ENCODE measurements around the gene STK36.
A peak's percentile ranks its signal among the peaks of the same experiment; 100 is the strongest.

The STK36 gene

GRCh38 chr2:218662377-218662776 is 9.5 kb upstream of the STK36 start:
- no peak for DNase-seq

- no peak for DNase-seq
Measured at GRCh38 chr2:218662827-218663226, 9.1 kb upstream of the STK36 start.

GRCh38 chr2:218663901-218664300 is 8.0 kb upstream of the STK36 start:
- DNase-seq: no peak

GRCh38 chr2:218664653-218665052 is 7.2 kb upstream of the STK36 start:
- DNase-seq: no peak

DNA sequence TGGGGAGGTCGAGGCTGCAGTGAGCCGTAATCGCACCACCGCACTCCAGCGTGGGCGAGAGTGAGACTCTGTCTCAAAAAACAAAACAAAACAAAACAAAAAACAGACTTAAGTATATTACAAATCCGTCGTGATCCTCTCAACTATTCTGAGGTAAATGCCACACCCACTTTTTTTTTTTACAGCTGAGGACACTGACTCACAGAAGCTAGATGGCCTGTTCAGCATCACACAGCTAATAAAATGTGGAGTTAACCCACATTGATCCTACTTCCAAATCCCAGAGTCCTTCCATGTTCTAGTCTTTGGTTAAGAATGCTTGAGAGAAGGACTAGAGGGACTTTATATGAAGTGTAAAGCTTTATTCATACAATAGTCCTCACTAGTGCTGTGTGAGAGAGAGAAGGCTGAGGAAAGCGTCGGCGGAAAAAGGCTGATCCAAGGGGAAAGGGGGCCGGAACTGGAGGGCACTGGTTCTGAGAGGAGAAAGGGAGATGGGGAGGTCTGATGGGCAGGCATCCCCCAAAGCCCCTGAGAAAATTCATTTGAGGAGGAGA is 711 bp upstream of the STK36 start:
- no peak for DNase-seq

DNA sequence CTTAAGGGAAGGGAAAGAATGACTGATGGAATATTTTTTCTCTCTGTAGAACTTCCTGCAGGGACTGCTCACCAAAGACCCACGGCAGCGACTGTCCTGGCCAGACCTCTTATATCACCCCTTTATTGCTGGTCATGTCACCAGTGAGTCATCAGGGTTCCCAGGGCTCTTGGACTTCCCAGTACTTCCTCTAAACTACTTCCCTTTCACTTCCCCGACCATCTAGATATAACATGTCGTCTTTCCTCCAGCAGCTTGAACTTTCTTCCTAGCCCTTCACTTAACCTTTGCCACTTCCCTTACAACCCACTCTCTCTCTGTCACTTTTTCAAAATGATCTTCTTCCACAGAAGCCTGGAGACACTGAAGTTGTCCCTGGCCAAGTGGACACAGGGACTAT is 7.2 kb downstream of the STK36 start:
- no peak for DNase-seq

DNA sequence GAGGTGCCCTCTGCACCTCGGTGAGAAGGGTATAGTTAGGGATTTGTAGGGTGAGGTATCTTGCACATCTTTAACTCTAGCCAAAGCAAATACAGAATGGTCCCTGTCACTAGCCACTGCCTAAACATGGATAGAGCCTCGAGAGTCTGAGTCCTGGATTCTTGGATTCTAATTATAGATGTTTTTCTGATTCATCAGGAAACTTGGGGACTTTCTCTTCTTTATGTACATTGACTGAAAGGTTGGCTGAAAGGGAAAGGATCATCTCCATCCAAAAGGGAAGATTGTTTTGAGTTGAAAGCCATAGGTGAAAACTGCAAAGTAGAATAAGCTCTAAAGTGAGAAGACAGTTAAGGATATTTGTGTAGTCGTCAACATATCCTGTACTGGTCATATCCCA is 8.2 kb downstream of the STK36 start:
- no peak for DNase-seq

DNA sequence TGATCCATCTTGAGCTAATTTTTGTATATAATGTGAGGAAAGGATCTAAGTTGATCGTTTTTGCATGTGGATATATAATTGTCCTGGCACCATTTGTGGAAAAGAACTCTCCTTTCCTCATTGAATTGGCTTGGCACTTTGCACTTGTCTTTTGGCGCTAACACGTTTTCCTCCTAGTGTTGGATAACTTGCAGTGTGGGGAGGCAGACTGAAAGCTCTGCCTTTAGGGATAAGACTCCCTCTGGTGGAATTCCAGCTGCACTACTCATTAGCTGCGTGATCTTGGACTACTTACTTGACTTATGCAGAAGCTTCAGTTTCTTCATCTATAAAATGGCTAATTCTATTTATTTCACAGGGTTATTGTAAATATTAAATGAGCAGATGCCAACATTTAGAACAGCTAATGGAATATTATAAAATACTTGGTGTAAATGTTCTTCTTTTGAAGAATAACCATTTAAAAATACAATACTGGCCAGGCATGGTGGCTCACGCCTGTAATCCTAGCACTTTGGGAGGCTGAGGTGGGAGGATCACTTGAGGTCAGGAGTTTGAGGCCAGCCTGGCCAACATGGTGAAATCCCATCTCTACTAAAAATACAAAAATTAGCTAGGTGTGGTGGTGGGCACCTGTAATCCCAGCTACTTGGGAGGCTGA is 15.6 kb downstream of the STK36 start:
- peak; percentile 47 for DNase-seq

DNA sequence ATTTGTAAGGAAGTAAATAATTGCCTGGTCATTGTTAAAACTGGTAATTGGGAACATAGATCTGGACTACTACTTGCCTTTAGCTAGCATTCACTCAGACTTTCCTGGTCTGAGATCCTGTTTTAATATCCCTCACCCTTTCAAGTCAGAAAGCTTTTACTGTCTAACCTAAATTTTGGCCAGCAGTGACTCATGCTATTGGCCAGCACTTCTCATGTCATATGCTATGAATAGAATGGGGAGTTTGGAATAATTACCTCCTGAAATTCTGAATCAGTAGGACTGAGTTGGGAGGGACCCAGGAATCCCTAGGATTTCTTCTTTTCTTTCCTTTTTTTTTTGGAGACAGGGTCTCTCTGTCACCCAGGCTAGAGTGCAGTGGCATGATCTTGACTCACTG is 19.3 kb downstream of the STK36 start:
- DNase-seq: no peak

DNA sequence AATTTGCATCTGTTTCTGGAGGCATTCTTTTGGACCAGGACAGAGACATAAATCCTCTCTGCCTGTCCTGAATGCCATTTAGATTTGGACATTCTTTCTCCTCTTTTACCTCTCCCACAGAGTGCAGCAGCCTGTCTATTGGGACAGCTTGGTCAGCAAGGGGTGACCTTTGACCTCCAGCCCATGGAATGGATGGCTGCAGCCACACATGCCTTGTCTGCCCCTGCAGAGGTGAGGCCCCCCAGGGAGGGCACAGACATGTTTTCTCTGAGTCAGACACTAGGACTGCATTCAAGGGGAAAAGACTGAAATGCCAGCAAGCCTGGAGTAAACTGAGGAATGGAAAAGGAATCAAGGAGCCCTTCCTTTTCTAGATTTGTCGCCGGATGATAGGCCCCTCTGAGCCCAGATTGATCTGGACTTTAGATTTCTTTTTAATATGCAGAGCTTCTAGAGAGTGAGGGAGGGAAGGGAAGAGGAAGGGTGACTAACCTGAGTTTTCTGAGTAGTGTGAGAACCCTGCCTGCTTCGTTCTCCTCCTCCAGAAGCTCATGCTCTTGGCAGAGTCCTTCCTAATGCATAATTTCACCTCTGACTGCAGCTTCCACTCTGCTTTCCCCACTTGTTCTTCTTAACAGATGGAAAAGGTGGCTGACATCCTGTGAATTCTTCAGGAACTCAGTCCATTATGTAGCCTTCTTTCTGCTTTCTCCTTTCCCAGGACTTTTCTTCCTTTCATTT is 22.7 kb downstream of the STK36 start:
- no peak for DNase-seq

DNA sequence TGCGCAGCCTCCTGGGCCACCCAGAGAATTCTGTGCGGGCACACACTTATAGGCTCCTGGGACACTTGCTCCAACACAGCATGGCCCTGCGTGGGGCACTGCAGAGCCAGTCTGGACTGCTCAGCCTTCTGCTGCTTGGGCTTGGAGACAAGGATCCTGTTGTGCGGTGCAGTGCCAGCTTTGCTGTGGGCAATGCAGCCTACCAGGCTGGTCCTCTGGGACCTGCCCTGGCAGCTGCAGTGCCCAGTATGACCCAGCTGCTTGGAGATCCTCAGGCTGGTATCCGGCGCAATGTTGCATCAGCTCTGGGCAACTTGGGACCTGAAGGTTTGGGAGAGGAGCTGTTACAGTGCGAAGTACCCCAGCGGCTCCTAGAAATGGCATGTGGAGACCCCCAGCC is 27.0 kb downstream of the STK36 start:
- DNase-seq: no peak

DNA sequence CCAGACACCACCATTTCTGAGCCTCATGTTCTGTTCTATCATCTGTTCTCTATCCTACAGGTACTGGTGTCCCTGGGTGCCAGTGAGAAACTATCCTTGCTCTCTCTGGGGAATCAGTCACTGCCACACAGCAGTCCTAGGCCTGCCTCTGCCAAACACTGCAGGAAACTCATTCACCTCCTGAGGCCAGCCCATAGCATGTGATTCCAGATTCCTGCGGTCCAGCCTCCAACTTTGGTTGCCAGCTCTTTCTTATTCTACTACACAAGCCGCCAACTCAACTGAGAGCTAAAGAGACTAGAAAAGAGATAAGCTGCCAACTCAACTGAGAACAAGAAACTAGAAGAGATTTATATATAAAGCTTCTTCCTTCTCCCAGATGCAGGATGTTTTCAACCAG is 29.9 kb downstream of the STK36 start:
- no peak for DNase-seq

DNA sequence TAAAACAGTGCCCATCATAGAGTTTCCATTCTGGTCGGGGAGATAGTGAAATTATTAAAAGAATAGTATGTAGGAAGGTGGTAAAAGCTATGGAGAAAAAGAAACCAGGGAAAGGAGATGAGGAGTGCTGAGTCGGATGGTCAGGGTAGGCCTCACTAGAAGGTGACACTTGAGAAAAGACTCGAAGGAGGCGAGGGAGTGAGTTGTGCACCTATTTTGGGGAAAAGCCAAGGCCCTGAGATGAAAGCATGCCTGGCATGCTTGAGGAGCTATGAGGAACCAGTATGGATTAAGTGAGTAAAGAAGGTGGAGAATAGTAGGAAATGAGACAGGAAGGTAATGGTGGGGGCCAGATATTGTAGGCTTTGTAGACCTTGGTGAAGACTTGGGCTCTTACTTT is 31.5 kb downstream of the STK36 start:
- DNase-seq: no peak

DNA sequence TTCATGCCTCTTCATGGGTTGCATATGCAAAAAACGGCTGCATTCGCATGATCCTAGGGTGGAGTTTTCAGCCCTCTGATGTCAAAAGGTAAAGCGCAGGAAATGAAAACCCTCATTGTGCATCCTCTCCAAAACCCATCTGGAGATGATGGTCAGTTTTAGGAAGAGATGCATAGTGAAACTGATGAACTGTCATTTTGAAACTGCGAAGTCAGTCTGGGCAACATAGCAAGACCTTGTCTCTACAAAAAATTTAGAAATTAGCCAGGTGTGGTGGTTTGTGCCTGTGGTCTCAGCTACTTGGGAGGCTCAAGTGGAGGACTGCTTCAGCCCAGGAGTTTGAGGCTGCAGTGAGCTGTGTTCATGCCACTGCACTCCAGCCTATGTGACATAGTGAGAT is 36.2 kb downstream of the STK36 start:
- DNase-seq: no peak

GRCh38 chr2:218709908-218710307 is 38.0 kb downstream of the STK36 start:
- no peak for DNase-seq

GRCh38 chr2:218710334-218710686 is 38.4 kb downstream of the STK36 start:
- DNase-seq: no peak

DNA sequence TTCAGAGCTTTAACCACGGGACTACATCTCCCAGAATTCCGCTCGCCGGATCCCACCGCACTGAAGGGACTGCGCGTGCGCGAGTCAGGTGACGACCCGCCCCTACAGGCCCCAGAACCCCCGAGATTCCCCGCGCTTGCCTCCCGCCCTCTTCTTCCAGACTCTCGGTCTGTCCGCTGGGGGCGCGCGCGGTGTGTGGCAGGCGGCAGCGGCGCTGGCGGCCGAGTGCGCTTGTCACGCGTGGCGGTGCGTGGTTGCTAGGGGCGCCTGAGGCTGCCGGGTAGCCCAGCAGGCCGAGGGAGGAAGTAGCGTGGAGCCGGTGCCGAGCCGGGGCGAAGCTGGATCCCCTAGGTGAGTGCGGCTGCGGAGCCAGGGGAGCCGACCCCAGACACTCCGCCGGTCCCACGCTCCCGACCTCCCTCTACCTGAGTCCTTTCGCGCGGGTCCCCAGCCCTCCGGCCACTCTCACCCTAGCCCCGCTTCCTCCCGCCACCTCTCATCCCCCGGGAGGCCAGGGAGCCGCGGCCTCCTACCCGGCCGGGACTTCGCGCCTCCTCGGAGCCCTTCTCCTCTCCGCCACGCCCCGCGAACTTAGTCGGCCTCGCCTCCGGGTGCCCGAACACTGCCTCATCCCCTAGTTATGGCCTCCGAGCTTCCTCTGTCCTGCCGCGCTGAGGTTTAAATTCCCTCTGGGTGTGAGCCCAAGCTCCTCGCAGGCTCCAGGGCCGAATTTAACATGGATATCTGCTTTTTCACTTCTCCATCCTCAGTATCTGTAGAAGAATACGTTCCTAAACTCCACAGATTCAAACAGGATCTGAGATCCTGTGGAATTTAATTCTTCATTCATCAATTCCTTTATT is 39.0 kb downstream of the STK36 start, which contains the start of gene TTLL4:
TTLL4 (plus strand) TSS at position 149 of the 863 bp plus-strand sequence. CDS start 26,842 bp downstream, outside the sequence.
- peak; percentile 99 for DNase-seq

GRCh38 chr2:218711550-218711929 is 39.7 kb downstream of the STK36 start:
- DNase-seq: no peak

DNA sequence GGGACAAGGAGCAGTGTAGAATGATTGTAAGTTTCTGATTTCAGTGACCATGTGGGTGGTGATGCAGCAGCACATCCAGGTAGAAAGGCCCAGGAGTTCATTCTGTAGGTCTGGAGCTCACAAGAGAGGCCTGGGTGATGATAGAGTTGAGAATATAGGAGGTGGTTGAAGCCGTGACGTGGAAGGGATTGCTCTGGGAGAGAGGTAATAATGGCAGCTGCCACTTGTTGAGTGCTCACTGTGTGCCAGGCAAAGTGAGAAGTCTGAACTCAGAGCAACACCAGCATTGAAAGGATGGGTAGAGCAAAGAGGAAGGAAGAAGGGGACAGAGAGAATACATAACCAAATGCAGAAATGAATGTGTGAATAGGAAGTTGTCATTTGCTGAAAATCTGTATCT is 42.0 kb downstream of the STK36 start:
- DNase-seq: no peak

DNA sequence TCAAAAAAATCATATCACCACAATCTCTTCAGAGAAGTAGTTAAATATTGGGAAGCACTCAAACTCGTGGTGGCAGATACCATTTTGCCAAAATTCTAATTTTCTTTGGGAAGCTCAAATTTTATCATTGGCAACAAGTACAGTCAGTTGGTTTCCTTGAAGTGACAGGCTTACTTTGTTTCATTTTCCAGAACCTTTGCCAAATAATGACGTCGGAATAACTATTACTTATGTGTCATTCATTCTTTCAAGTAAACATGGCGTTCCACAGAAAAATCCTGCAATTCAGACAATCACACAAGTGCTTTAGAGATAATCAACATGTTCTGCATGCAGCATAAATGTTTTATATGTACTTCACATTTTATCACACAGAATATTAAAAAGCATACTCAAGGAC is 44.2 kb downstream of the STK36 start:
- no peak for DNase-seq

DNA sequence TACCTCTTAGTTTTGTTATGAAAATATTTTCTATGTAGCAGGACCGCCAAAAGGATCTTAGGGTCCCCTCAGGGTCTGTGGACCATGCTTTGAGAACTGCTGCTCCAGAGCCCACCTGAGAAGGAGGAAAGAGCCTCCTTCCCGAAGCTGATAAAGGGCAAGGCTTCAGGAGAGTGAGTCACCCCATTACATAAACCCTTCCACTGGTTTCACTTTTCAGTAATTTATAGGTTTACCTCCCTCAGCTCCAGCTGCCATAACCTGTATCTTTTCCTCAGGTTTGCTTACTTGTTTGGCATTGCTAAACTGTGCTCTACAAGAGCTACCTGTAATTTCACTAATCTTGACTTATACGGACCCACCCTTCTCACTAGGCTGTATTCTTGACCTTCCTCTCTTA is 45.4 kb downstream of the STK36 start:
- no peak for DNase-seq

DNA sequence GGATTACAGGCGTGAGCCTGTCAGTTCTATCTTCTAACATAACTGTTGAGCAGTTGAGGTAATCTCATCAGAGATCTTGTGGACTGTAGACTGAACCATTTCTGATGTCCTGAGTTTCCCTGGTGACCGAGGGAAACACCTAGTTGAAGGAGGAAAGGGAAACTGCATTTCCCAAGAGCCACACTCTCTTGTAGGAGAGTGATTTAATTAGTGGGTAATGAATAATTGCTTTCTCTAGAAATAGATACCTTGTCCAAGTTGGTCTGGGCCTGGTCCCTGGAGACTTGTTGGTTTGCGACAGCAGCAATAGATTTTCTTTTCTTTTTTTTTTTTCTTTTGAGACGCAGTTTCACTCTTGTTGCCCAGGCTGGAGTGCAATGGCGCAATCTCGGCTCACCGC is 46.2 kb downstream of the STK36 start:
- no peak for DNase-seq

DNA sequence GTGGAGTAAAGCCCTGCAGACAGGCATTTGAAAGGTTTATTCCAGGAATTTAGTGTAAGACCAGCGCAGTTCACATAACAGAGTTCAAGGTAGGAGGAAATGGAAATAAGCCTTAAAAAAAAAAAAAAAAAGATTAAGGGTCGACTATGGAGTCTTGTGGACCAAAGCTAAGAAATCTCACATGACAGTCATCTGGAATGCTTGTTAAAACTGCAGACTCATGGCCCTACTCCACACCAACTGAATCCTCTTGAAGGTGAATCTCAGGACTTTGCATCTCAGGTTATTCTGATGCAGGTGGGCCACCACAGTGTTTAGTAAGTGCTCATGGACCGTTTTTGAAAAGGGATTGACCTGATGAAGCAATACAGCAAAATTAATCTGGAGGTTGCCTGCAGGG is 47.6 kb downstream of the STK36 start:
- DNase-seq: no peak
